ENCODE results near the gene PPFIA1. TPM values are rescaled to one million over a fixed set of nuclear protein-coding genes. Genes with fewer than 3 reads are reported as not detected.

PPFIA1 gene
- total RNA-seq, 4 donors from 2014 or later: 50.9 to 57.9 (median 54.6) TPM

- peaks cover 9% of the 10 kb centered on the region in 2 donors for H3K36me3 ChIP-seq
- intact Hi-C loops (cut with DNase I): no loop called here
- no peaks in the 10 kb centered on the region for H3K27me3 ChIP-seq
- H3K4me1 ChIP-seq: peaks cover 0 to 4% of the 10 kb centered on the region in 2 donors
- no peak overlapping the region for H3K27ac ChIP-seq
- DNase-seq: no peak
- 92 to 93% methylated on average over 4 of the region's 4 CpGs for WGBS, 2 donors
- no peak for TF ChIP-seq CTCF (IDR thresholded peaks at IDR 0.05)
- no peak for TF ChIP-seq POLR2A (IDR thresholded peaks at IDR 0.05)
- H3K9me3 ChIP-seq: no peaks in the 10 kb centered on the region
- no peak overlapping the region for H3K4me3 ChIP-seq (replicated peaks in 1 of 3)
These were observed 11.5 kb downstream of the PPFIA1 start for GRCh38 chr11:70282012-70282411.

DNA sequence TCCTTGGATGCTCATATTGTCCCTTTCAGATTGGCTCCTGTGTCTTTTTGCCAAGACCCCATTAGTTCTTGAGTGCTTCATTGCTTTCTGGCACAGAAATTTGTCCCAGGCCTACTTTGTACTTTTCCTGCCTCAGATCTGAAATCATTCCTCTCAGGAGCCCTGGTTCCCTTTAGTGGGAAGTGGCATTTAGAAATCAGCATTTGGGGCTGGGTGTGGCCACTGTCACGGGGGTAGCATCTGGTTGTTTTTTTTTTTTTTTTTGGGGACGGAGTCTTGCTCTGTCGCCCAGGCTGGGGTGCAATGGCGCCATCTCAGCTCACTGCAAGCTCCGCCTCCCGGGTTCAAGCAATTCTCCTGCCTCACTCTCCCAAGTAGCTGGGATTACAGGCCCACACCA, 18.2 kb downstream of the PPFIA1 start:
- no peaks in the 10 kb centered on the region for H3K27me3 ChIP-seq
- H3K9me3 ChIP-seq: no peaks in the 10 kb centered on the region
- WGBS, 2 donors: 90 to 97% methylated on average over 6 of the region's 6 CpGs
- DNase-seq: no peak
- H3K4me1 ChIP-seq: no peaks in the 10 kb centered on the region
- TF ChIP-seq POLR2A (IDR thresholded peaks at IDR 0.05) (no peak), CTCF (IDR thresholded peaks at IDR 0.05) (no peak)
- intact Hi-C loops (cut with DNase I): no loop called here
- peaks cover 0 to 6% of the 10 kb centered on the region in 2 donors for H3K36me3 ChIP-seq
- H3K27ac ChIP-seq: no peak overlapping the region
- H3K4me3 ChIP-seq (replicated peaks in 1 of 3): no peak overlapping the region

GRCh38 chr11:70289582-70289981, 19.1 kb downstream of the PPFIA1 start:
- Histone ChIP-seq H3K27me3 (no peaks in the 10 kb centered on the region), H3K36me3 (peaks cover 0 to 6% of the 10 kb centered on the region in 2 donors), H3K4me3 (replicated peaks in 1 of 3) (no peak overlapping the region), H3K9me3 (no peaks in the 10 kb centered on the region), H3K4me1 (no peaks in the 10 kb centered on the region), H3K27ac (no peak overlapping the region)
- 97 to 98% methylated on average over 4 of the region's 4 CpGs for WGBS, 2 donors
- TF ChIP-seq CTCF (IDR thresholded peaks at IDR 0.05) (no peak), POLR2A (IDR thresholded peaks at IDR 0.05) (no peak)
- no peak for DNase-seq
- intact Hi-C loops (cut with DNase I): no loop called here

DNA sequence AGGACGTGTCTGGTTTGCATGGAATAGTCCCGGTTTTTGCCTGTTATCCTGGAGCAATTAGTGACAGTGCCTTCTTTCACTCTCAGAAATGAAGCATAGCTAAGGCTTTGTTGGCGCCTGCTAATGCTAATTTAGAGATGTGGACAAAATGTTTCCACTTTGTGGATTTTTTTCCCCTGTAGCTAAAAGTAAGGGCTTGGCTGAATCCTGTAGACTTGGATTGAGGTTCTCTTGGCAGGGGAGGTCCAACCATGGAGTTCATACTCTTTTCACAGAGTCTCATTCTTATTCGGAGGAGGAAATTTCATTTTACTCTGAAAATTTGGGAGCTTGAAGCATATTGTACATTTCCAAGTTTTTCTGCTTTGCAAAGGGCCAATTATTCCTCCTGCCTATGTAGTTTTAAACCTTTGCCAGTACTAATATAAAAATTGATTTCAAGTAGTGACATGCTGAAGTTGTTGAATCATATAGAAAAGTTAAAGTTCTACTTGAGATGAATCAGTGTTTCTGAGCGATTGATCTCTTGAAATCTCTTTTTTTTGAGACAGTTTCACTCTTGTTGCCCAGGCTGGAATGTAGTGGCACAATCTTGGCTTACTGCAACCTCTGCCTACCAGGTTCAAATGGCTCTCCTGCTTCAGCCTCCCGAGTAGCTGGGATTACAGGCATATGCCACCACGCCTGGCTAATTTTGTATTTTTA, 20.0 kb downstream of the PPFIA1 start:
- Histone ChIP-seq H3K4me3 (replicated peaks in 1 of 3) (no peak overlapping the region), H3K36me3 (no peaks in the 10 kb centered on the region), H3K27me3 (no peaks in the 10 kb centered on the region), H3K27ac (no peak overlapping the region), H3K4me1 (peaks cover 0 to 2% of the 10 kb centered on the region in 2 donors), H3K9me3 (no peaks in the 10 kb centered on the region)
- no peak for DNase-seq
- intact Hi-C loops (cut with DNase I): no loop called here
- TF ChIP-seq POLR2A (IDR thresholded peaks at IDR 0.05) (no peak), CTCF (IDR thresholded peaks at IDR 0.05) (no peak)
- 86 to 90% methylated on average over 7 of the region's 7 CpGs for WGBS, 2 donors

GRCh38 chr11:70292166-70292565, 21.7 kb downstream of the PPFIA1 start:
- Histone ChIP-seq H3K4me1 (peaks cover 0 to 2% of the 10 kb centered on the region in 2 donors), H3K27me3 (no peaks in the 10 kb centered on the region), H3K27ac (no peak overlapping the region), H3K4me3 (replicated peaks in 1 of 3) (no peak overlapping the region), H3K9me3 (no peaks in the 10 kb centered on the region), H3K36me3 (no peaks in the 10 kb centered on the region)
- no peak for DNase-seq
- WGBS, 2 donors: 94 to 96% methylated on average over 8 of the region's 8 CpGs
- intact Hi-C loops (cut with DNase I): no loop called here
- TF ChIP-seq POLR2A (IDR thresholded peaks at IDR 0.05) (no peak), CTCF (IDR thresholded peaks at IDR 0.05) (no peak)
